NCI-H345 (cell line): ENCODE results near the gene ADGRL4.
"Not testable (repeated sequence)": the region's sequence is repeated elsewhere in the genome, so short reads cannot be mapped to it uniquely, and the experiment has no call there.

Experiments used
- DNase-seq: peaks from one replicate; lab custom pipeline; 2025; lab: John Stamatoyannopoulos, UW

Gene ADGRL4

GRCh38 chr1:78916986-78917385 lies 89.5 kb downstream of the ADGRL4 start:
- no peak for DNase-seq

- DNase-seq: no peak
These were observed 92.6 kb downstream of the ADGRL4 start for GRCh38 chr1:78913950-78914349.

- DNase-seq: no peak
These were observed 94.3 kb downstream of the ADGRL4 start for GRCh38 chr1:78911956-78912880.

- no peak for DNase-seq
These were observed 103.9 kb downstream of the ADGRL4 start for GRCh38 chr1:78902641-78903040.

- DNase-seq: no peak
These were observed 111.7 kb downstream of the ADGRL4 start for GRCh38 chr1:78894811-78895210.

GRCh38 chr1:78892260-78892840 lies 114.2 kb downstream of the ADGRL4 start:
- DNase-seq: no peak

- no peak for DNase-seq
These were observed 119.1 kb downstream of the ADGRL4 start for GRCh38 chr1:78887458-78887857.

GRCh38 chr1:78884685-78885452 lies 121.7 kb downstream of the ADGRL4 start:
- DNase-seq: no peak

- no peak for DNase-seq
These were observed 126.3 kb downstream of the ADGRL4 start for GRCh38 chr1:78880223-78880622.

- not testable (repeated sequence) for DNase-seq
These were observed 130.5 kb downstream of the ADGRL4 start for GRCh38 chr1:78875986-78876385.

- not testable (repeated sequence) for DNase-seq
These were observed 133.7 kb downstream of the ADGRL4 start for GRCh38 chr1:78872801-78873200.

- DNase-seq: no peak
These were observed 135.3 kb downstream of the ADGRL4 start for GRCh38 chr1:78871249-78871648.

GRCh38 chr1:78869136-78869535 lies 137.4 kb downstream of the ADGRL4 start:
- no peak for DNase-seq

GRCh38 chr1:78864175-78864574 lies 142.4 kb downstream of the ADGRL4 start:
- no peak for DNase-seq

GRCh38 chr1:78856096-78856495 lies 150.4 kb downstream of the ADGRL4 start:
- DNase-seq: no peak

- no peak for DNase-seq
These were observed 151.3 kb downstream of the ADGRL4 start for GRCh38 chr1:78855258-78855657.

- DNase-seq: no peak
These were observed 152.0 kb downstream of the ADGRL4 start for GRCh38 chr1:78854556-78854955.

- DNase-seq: no peak
These were observed 163.0 kb downstream of the ADGRL4 start for GRCh38 chr1:78843546-78843945.

- no peak for DNase-seq
These were observed 163.4 kb downstream of the ADGRL4 start for GRCh38 chr1:78843111-78843510.

- DNase-seq: peak; percentile 81
These were observed 165.9 kb downstream of the ADGRL4 start for GRCh38 chr1:78840453-78841271.
